ENCODE data around the gene COX20.

Gene COX20

DNA sequence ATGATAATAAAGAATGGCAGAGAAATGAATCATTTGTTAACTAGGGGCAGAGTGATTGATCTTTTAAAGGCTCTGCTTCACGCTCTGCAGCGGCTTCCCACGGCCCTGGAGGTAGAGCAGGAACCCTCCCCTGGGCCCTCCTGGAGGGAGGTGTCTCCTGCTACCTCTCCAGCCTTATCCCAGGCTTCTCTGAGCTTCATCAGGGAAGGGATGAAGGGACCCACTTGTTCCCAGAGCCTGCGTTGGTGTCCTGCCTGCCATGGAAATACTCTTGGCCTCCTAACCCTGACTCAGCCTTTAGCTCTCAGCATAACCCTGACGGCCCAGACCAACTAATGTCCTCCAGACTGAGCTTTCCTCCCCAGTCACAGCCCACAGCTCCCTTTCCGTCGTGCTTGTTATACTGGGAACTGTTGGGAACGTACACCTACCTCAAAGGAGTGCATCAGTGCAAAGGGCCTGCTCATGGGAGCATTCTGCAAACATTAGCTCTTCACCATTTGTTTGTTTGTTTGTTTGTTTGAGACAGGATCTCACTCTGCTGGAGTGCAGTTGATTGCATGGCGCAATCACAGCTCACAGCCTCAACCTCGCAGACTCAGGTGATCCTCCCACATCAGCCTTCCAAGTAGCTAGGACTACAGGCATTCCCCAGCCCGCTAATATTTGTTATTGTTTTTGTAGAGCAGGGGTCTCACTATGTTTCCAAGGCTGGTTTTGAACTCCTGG is 46.3 kb downstream of the COX20 start:
- DNase-seq, result no peak

DNA sequence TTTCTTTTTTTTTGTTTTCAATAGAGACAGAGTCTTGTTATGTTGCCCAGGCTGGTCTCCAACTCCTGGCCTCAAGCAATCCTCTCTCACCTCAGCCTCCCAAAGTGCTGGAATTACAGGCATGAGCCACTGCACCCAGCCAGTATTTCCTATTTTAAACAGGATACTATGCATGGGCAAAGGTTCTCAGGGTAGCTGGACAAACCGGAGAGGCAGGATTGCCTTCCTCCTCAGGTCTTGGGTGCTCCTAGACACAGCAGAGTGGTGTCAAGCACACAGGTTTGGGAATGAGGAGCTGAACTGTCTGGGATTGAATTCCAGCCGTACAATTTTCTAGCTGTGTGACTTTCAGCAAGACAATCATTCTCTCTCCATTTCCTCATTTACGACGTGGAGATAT is 51.8 kb downstream of the COX20 start:
- no peak for DNase-seq

DNA sequence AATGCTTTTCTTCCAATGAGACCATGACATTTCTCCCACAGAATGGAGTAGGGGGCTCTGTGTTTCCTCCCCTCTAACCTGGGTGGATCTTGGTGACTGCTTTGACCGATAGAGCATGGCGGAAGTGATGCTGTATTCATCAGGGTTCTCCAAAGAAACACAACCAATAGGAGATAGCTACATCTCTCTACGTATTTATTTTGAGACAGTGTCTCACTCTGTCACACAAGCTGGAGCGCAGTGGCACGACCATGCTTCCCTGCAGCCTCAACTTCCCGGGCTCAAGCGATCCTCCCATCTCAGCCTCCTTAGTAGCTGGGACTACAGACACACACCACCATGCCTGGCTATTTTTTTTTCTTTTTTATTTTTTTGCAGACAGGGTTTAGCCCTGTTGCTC is 58.4 kb downstream of the COX20 start:
- no peak for DNase-seq

Data from CD4-positive, alpha-beta T cell treated with Interleukin-12 subunit alpha and Interleukin-12 subunit beta, for 1 hour (primary cell).